Measurements from ENCODE around the gene ANKDD1B. TPM values are rescaled to one million over a fixed set of nuclear protein-coding genes. Genes with fewer than 3 reads are reported as not detected.

Gene ANKDD1B
- total and polyA plus RNA-seq, 9 of the 15 experiments (the other 6 are each of a cell fraction or from before 2014, with no cell fraction given) = 0.04 to 0.29 (median 0.18) TPM; not detected in 1

DNA sequence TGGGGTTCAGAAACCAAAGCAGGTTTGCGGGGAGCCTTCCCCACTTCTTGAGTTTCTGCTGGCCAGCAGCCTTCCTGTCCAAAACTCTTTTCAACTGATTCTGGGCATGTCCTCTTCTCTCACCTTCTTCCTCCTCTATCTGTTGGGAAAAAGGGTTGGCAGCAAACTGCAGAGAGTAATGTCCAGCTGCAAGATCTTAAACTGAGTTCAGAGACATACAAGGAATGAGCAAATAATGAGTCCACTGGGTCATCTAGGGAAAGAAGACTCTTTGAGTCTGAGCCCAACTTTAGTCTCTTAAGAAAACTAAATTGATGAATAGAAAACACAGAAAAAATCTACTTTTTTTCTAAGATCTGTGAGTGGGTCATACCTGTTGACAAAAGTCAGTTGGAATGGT lies 16.5 kb downstream of the ANKDD1B start:
- no peaks in the 10 kb centered on the region; a peak in 1 of 5 replicates for H3K4me1 ChIP-seq (replicated peaks in 1 of 2; ENCODE audit: control insufficient read depth in 2 of 2, insufficient read depth in 2 of 2, low read length in 2 of 2)
- no peaks in the 10 kb centered on the region for H3K27me3 ChIP-seq (ENCODE audit: control insufficient read depth in 2 of 2, insufficient read depth in 2 of 2, low read length in 2 of 2)
- no peaks in the 10 kb centered on the region for H3K36me3 ChIP-seq (ENCODE audit: control insufficient read depth, insufficient read depth, low read length)
- no peaks in the 10 kb centered on the region for H3K79me2 ChIP-seq (ENCODE audit: control insufficient read depth, insufficient read depth, low read length)
- H3K27ac ChIP-seq (ENCODE audit: extremely low read depth, low read depth, low read length) = no peak overlapping the region
- H3K9me1 ChIP-seq (ENCODE audit: control insufficient read depth, insufficient read depth, low read length) = no peaks in the 10 kb centered on the region
- in situ Hi-C loops (cut with MboI) = no loop called here
- no peaks in the 10 kb centered on the region for H4K20me1 ChIP-seq (replicated peaks; ENCODE audit: control insufficient read depth, insufficient read depth, low read length)
- FAIRE-seq (no peak), DNase-seq (ENCODE audit: extremely low read depth in 1 of 4, low spot score in 3 of 4) (no peak), ATAC-seq (no peak)
- H3K9ac ChIP-seq (ENCODE audit: insufficient read depth in 1 of 2, low read depth in 2 of 2, low read length in 2 of 2) = no peak overlapping the region
- no peak overlapping the region for H3K4me2 ChIP-seq (ENCODE audit: insufficient read depth, low read length)
- intact Hi-C loops (cut with micrococcal nuclease) = no loop called here
- H2AFZ ChIP-seq (ENCODE audit: low read depth, low read length) = no peak overlapping the region
- H3K4me3 ChIP-seq = no peak overlapping the region
- ChIA-PET CTCF (ENCODE audit: low intra/inter-chr PET ratio) (no interaction called here), POLR2A (interaction anchor here (1.2 to 2.8 kb wide), 3 partner anchors 8 to 11 kb away, joined by 3 to 9 read pairs (median 5); no protein-coding TSS in a partner anchor)
- no TSS peak for BruUV-seq (replicated peaks)
- 43% methylated on average over 1 of the region's 1 CpG for WGBS (ENCODE audit: insufficient coverage, low coverage, missing lambda C conversion rate)
- H3K9me3 ChIP-seq (replicated peaks; ENCODE audit: control insufficient read depth, insufficient read depth, low read depth, low read length) = no peaks in the 10 kb centered on the region
- TF ChIP-seq RB1 (IDR thresholded peaks at IDR 0.05; ENCODE audit: low read depth) (no peak), PATZ1 (CRISPR knock-in tag; IDR thresholded peaks at IDR 0.05; ENCODE audit: borderline replicate concordance) (no peak), WHSC1 (IDR thresholded peaks at IDR 0.05; ENCODE audit: low read length) (no peak), HINFP (tag; conservative IDR thresholded peaks at IDR 0.05; ENCODE audit: low read depth) (no peak), JUNB (CRISPR knock-in tag; conservative IDR thresholded peaks at IDR 0.05) (no peak), ZC3H11A (IDR thresholded peaks at IDR 0.05; ENCODE audit: low read depth, low read length) (no peak), CBX2 (IDR thresholded peaks at IDR 0.05; ENCODE audit: insufficient read depth, low read length, poor library complexity, severe bottlenecking) (no peak), ZNF165 (CRISPR knock-in tag; IDR thresholded peaks at IDR 0.05; ENCODE audit: borderline replicate concordance) (no peak), KLF6 (CRISPR knock-in tag; IDR thresholded peaks at IDR 0.05; ENCODE audit: borderline replicate concordance) (no peak), RBM15 (IDR thresholded peaks at IDR 0.05; ENCODE audit: insufficient read depth, low read length) (no peak), RNF219 (CRISPR knock-in tag; IDR thresholded peaks at IDR 0.05) (no peak), PCBP1 (IDR thresholded peaks at IDR 0.05; ENCODE audit: low read depth, low read length, poor library complexity, severe bottlenecking) (no peak), HMG20B (CRISPR knock-in tag; IDR thresholded peaks at IDR 0.05) (no peak)
- TF ChIP-seq, protein P1, sequence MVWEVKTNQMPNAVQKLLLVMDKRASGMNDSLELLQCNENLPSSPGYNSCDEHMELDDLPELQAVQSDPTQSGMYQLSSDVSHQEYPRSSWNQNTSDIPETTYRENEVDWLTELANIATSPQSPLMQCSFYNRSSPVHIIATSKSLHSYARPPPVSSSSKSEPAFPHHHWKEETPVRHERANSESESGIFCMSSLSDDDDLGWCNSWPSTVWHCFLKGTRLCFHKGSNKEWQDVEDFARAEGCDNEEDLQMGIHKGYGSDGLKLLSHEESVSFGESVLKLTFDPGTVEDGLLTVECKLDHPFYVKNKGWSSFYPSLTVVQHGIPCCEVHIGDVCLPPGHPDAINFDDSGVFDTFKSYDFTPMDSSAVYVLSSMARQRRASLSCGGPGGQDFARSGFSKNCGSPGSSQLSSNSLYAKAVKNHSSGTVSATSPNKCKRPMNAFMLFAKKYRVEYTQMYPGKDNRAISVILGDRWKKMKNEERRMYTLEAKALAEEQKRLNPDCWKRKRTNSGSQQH (CRISPR knock-in tag; IDR thresholded peaks at IDR 0.05) = no peak

Data from K562 (cell line).